ENCODE results near the gene HIF3A.

DNA sequence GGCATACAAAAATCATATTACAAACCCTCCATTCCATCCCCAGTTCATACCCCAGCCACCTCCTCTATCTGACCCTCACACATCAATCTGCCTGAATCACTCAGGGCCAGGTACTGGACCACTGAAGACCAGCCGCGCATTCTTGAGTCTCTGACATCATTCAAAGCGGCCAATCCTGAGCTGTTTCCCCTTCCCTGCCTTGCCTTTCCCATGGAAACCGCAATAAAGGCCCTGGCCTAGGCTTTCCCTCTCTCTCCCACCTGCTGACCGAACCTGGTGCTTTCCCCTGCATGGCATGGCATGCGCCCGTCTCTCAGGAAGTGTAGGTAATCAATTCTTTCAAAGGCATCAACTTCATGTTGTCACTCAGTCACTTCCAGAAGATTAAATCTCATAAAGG is 17.7 kb upstream of the HIF3A start:
- no peak for TF ChIP-seq POLR2A (IDR thresholded peaks at IDR 0.05)
- TF ChIP-seq, protein P1, sequence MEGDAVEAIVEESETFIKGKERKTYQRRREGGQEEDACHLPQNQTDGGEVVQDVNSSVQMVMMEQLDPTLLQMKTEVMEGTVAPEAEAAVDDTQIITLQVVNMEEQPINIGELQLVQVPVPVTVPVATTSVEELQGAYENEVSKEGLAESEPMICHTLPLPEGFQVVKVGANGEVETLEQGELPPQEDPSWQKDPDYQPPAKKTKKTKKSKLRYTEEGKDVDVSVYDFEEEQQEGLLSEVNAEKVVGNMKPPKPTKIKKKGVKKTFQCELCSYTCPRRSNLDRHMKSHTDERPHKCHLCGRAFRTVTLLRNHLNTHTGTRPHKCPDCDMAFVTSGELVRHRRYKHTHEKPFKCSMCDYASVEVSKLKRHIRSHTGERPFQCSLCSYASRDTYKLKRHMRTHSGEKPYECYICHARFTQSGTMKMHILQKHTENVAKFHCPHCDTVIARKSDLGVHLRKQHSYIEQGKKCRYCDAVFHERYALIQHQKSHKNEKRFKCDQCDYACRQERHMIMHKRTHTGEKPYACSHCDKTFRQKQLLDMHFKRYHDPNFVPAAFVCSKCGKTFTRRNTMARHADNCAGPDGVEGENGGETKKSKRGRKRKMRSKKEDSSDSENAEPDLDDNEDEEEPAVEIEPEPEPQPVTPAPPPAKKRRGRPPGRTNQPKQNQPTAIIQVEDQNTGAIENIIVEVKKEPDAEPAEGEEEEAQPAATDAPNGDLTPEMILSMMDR (IDR thresholded peaks at IDR 0.05 in 4 of 5, conservative IDR thresholded peaks at IDR 0.05 in 1 of 5) = no peak
